A549 (cell line): ENCODE measurements around the gene SPATA13. TPM values are rescaled to one million over a fixed set of nuclear protein-coding genes. Genes with fewer than 3 reads are reported as not detected.

Experiments used
- ATAC-seq, 2 experiments: fragments of 200-7000 bp in 1 of 2; fragments of >200 bp in 1 of 2; cut with Nextera tagmentation in 1 of 2; cut with Tn5 transposase in 1 of 2; 3 replicates each; pipeline versions ENCODE4 v1.8.0 to v1.9.1; 2018 to 2020; ENCODE audit warnings: mild to moderate bottlenecking in 1 of 2, moderate library complexity in 1 of 2
- CTCF ChIA-PET: fragments of 300-600 bp; sonication (Branson Sonifier 250); formaldehyde crosslinking; extraction: SDS; loops from one replicate; lab custom pipeline; 2021; ENCODE audit warnings: antibody characterized with exemption, inconsistent platforms; lab: Yijun Ruan, JAX
- POLR2A ChIA-PET: fragments of 350-600 bp; formaldehyde crosslinking; extraction: SDS; loops from one replicate; lab custom pipeline; 2021; ENCODE audit warnings: antibody characterized with exemption, inconsistent platforms; lab: Yijun Ruan, JAX
- DNase-seq, 2 experiments: peaks; one replicate each; pipeline versions ENCODE4 v3.0.0 to v3.0.0-alpha.2; 2011 to 2016; ENCODE audit warnings: low read depth in 1 of 2, low spot score in 1 of 2
- FAIRE-seq: peaks from 2 replicates; lab custom pipeline; 2011; peaks lifted over from hg19 to GRCh38; lab: Jason Lieb, UNC
- H3K27ac ChIP-seq, 2 experiments: fragments of >200 bp; sonication (Bioruptor Twin); formaldehyde crosslinking; 3 replicates each; pipeline ENCODE4 v1.5.1; 2016 to 2017
- H3K4me1 ChIP-seq: fragments of >200 bp; sonication (Bioruptor Twin); formaldehyde crosslinking; 3 replicates; pipeline ENCODE4 v1.6.1; 2016
- H3K4me2 ChIP-seq: fragments of >200 bp; sonication (Bioruptor Twin); formaldehyde crosslinking; 3 replicates; pipeline ENCODE4 v1.6.1; 2016
- H3K4me3 ChIP-seq: fragments of >200 bp; sonication (Bioruptor Twin); formaldehyde crosslinking; 3 replicates; pipeline ENCODE4 v1.5.1; 2016
- H3K9me3 ChIP-seq: fragments of >200 bp; sonication (Bioruptor Twin); formaldehyde crosslinking; 3 replicates; pipeline ENCODE4 v1.6.1; 2016
- CBX2 ChIP-seq: fragments of 200-600 bp; sonication (generic); IDR thresholded peaks from 2 replicates; pipeline ENCODE4 v1.6.1; 2016; ENCODE audit warnings: low read depth, mild to moderate bottlenecking, borderline replicate concordance
- CEBPB ChIP-seq, 2 experiments: fragments of >200 bp in 1 of 2; sonication (Bioruptor Twin) in 1 of 2; formaldehyde crosslinking in 1 of 2; IDR thresholded peaks; 2 replicates each; pipeline ENCODE4 v1.6.1; 2012 to 2016
- ESRRA ChIP-seq: fragments of 150-350 bp; IDR thresholded peaks from 2 replicates; pipeline ENCODE4 v1.6.1; 2014; ENCODE audit warnings: mild to moderate bottlenecking, low read length, borderline replicate concordance
- FOSB ChIP-seq: fragments of 250-450 bp; sonication (Bioruptor Pico); IDR thresholded peaks from 2 replicates; pipeline ENCODE4 v1.5.0; 2020; ENCODE audit warnings: mild to moderate bottlenecking, moderate library complexity
- FOXS1 ChIP-seq: fragments of 250-450 bp; sonication (Bioruptor Pico); IDR thresholded peaks from 2 replicates; pipeline ENCODE4 v1.5.0; 2020; ENCODE audit warnings: mild to moderate bottlenecking, moderate library complexity
- GATA3 ChIP-seq: IDR thresholded peaks from 2 replicates; pipeline ENCODE4 v1.6.1; 2012; ENCODE audit warnings: borderline replicate concordance
- HDAC2 ChIP-seq: fragments of 200-600 bp; sonication (generic); IDR thresholded peaks from 2 replicates; pipeline ENCODE4 v1.6.1; 2016
- HMGXB4 ChIP-seq: fragments of 250-450 bp; sonication (Bioruptor Pico); IDR thresholded peaks from 2 replicates; pipeline ENCODE4 v1.5.0; 2021; ENCODE audit warnings: mild to moderate bottlenecking, moderate library complexity, borderline replicate concordance
- HOXB13 ChIP-seq: fragments of 250-450 bp; sonication (Bioruptor Pico); IDR thresholded peaks from 2 replicates; pipeline ENCODE4 v1.5.0; 2020; ENCODE audit warnings: low read depth, mild to moderate bottlenecking, moderate library complexity
- HOXB5 ChIP-seq: fragments of 250-450 bp; sonication (Bioruptor Pico); IDR thresholded peaks from 2 replicates; pipeline ENCODE4 v1.5.0; 2020; ENCODE audit warnings: mild to moderate bottlenecking, moderate library complexity
- JUN ChIP-seq, 2 experiments: fragments of >200 bp; sonication (Bioruptor Twin); formaldehyde crosslinking; IDR thresholded peaks; 2 replicates in 1 of 2; 3 replicates in 1 of 2; pipeline ENCODE4 v1.6.1; 2016 to 2017
- JUNB ChIP-seq: fragments of >200 bp; sonication (Bioruptor Twin); formaldehyde crosslinking; IDR thresholded peaks from 2 replicates; pipeline ENCODE4 v1.6.1; 2016
- KDM1A ChIP-seq: fragments of 200-600 bp; sonication (generic); IDR thresholded peaks from 2 replicates; pipeline ENCODE4 v1.6.1; 2016; ENCODE audit warnings: low read depth, mild to moderate bottlenecking
- KDM5A ChIP-seq: fragments of 200-600 bp; sonication (generic); IDR thresholded peaks from 2 replicates; pipeline ENCODE4 v1.6.1; 2016; ENCODE audit warnings: antibody characterized with exemption, mild to moderate bottlenecking
- MAFK ChIP-seq: fragments of 450-650 bp; IDR thresholded peaks from 2 replicates; pipeline ENCODE4 v1.6.1; 2014; ENCODE audit not compliant: partially characterized antibody
- MYC ChIP-seq: IDR thresholded peaks from 2 replicates; pipeline ENCODE4 v1.6.1; 2012; ENCODE audit warnings: mild to moderate bottlenecking, inconsistent platforms, low read length, improper control_type of control experiment, borderline replicate concordance
- NPAS2 ChIP-seq: fragments of 250-450 bp; sonication (Bioruptor Pico); IDR thresholded peaks from 2 replicates; pipeline ENCODE4 v1.8.0; 2022; ENCODE audit warnings: mild to moderate bottlenecking, moderate library complexity, borderline replicate concordance
- NR3C1 ChIP-seq: fragments of >200 bp; sonication (Bioruptor Twin); formaldehyde crosslinking; IDR thresholded peaks from 3 replicates; pipeline ENCODE4 v1.6.1; 2017
- PBX3 ChIP-seq: IDR thresholded peaks from 2 replicates; pipeline ENCODE4 v1.6.1; 2012
- PHF8 ChIP-seq: fragments of 200-600 bp; sonication (generic); IDR thresholded peaks from 2 replicates; pipeline ENCODE4 v1.6.1; 2016; ENCODE audit warnings: low read depth, mild to moderate bottlenecking, antibody characterized with exemption, moderate library complexity, borderline replicate concordance
- POLR2AphosphoS2 ChIP-seq: conservative IDR thresholded peaks from 2 replicates; pipeline ENCODE4 v1.6.1; 2012; ENCODE audit warnings: low read length, improper control_type of control experiment, inconsistent platforms
- RNF2 ChIP-seq: fragments of 200-600 bp; sonication (generic); IDR thresholded peaks from 2 replicates; pipeline ENCODE4 v1.6.1; 2016; ENCODE audit warnings: low read depth, mild to moderate bottlenecking, antibody characterized with exemption, moderate library complexity, borderline replicate concordance
- TFCP2L1 ChIP-seq: fragments of 250-450 bp; sonication (Bioruptor Pico); IDR thresholded peaks from 2 replicates; pipeline ENCODE4 v1.5.0; 2021; ENCODE audit warnings: mild to moderate bottlenecking
- USF2 ChIP-seq: fragments of 450-650 bp; IDR thresholded peaks from 2 replicates; pipeline ENCODE4 v1.6.1; 2014; ENCODE audit warnings: antibody characterized with exemption
- ZC3H11A ChIP-seq: fragments of 450-650 bp; IDR thresholded peaks from 2 replicates; pipeline ENCODE4 v1.6.1; 2014; ENCODE audit warnings: antibody characterized with exemption, mild to moderate bottlenecking
- WGBS: methylation state at CpG from one replicate; pipeline ENCODE4 v1.1.6; 2017; ENCODE audit errors: missing lambda C conversion rate; 5-methylcytosine and 5-hydroxymethylcytosine counted together
- polyA plus RNA-seq, 4 experiments: library from polyadenylated mRNA; depleted of rRNA in 3 of 4; stranded (reverse); fragments of >200 nt; fragmentation: RNase III in 1 of 4; extraction: RNeasy Plus Mini Kit Qiagen cat#74134 plus additional on column Dnase treatment in 1 of 4; gene quantifications; 2 replicates in 3 of 4; 3 replicates in 1 of 4; pipeline ENCODE4 v1.2.3, GENCODE V29; 2011 to 2017
- TF ChIP-seq, protein P1 (sequence below): fragments of 250-450 bp; sonication (Bioruptor Pico); IDR thresholded peaks from 2 replicates; pipeline ENCODE4 v1.5.0; 2020; ENCODE audit warnings: low read depth, mild to moderate bottlenecking, moderate library complexity
- TF ChIP-seq, protein P2 (sequence below): fragments of >200 bp; sonication (Bioruptor Twin); formaldehyde crosslinking; IDR thresholded peaks from 3 replicates; pipeline ENCODE4 v1.6.1; 2016

Gene SPATA13
- polyA plus RNA-seq, 2 of the 4 experiments (the other 2 are of a cell fraction): 3.1 to 6.3 TPM

DNA sequence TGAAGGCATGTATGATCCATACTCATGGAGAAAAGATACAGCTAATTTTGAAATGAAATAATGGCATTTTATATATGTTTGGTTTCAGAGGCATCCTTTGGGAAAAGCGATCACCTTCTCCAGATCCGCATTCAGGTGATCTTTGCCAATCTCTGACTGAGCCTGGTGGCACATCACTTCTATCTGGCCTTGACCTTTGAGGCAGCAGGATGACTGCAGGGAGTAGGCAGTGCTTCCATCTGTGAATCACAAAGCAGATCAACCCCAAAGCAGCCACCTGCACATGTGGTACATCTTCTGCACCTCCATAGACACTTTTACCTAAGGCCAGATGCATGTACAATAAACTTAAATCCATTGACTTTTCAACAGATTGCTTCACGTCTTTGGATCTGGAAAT, 53.4 kb downstream of the SPATA13 start:
- FAIRE-seq: no peak
- Histone ChIP-seq H3K4me2 (no peak overlapping the region), H3K4me1 (peaks cover 32% of the 10 kb centered on the region)
- CTCF ChIA-PET: interaction anchor here (1.5 to 12.1 kb wide), 2 partner anchors 161 to 192 kb away, joined by 5 to 96 read pairs; no protein-coding TSS in a partner anchor
- POLR2A ChIA-PET: no interaction called here
- TF ChIP-seq POLR2AphosphoS2: no peak
- no peak for TF ChIP-seq HDAC2
- TF ChIP-seq MAFK: no peak
- no peak for TF ChIP-seq FOXS1 (CRISPR knock-in tag)
- TF ChIP-seq FOSB (CRISPR knock-in tag): no peak
- TF ChIP-seq KDM1A: no peak
- TF ChIP-seq PHF8: no peak
- TF ChIP-seq, protein P1, sequence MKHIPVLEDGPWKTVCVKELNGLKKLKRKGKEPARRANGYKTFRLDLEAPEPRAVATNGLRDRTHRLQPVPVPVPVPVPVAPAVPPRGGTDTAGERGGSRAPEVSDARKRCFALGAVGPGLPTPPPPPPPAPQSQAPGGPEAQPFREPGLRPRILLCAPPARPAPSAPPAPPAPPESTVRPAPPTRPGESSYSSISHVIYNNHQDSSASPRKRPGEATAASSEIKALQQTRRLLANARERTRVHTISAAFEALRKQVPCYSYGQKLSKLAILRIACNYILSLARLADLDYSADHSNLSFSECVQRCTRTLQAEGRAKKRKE (CRISPR knock-in tag): no peak
- no peak for TF ChIP-seq HOXB5 (CRISPR knock-in tag)
- TF ChIP-seq, all 56 proteins: peak for 0
- no peak overlapping the region for H3K27ac ChIP-seq
- ATAC-seq (no peak), DNase-seq (no peak)
- H3K4me3 ChIP-seq: no peak overlapping the region
- WGBS: 47% methylated on average over 3 of the region's 3 CpGs
- no peaks in the 10 kb centered on the region for H3K9me3 ChIP-seq

- no peak overlapping the region for H3K4me3 ChIP-seq
- no peak for ATAC-seq
- no peak for TF ChIP-seq ZC3H11A
- no peak for TF ChIP-seq GATA3
- no peak for TF ChIP-seq HOXB13
- no peak for TF ChIP-seq CBX2
- no peak for TF ChIP-seq JUN (IDR thresholded peaks at IDR 0.05)
- no peak for TF ChIP-seq USF2
- no peak for TF ChIP-seq MAFK
- TF ChIP-seq MYC: no peak
- no peak for TF ChIP-seq TFCP2L1 (CRISPR knock-in tag)
- TF ChIP-seq JUNB: no peak
- TF ChIP-seq, protein P2, sequence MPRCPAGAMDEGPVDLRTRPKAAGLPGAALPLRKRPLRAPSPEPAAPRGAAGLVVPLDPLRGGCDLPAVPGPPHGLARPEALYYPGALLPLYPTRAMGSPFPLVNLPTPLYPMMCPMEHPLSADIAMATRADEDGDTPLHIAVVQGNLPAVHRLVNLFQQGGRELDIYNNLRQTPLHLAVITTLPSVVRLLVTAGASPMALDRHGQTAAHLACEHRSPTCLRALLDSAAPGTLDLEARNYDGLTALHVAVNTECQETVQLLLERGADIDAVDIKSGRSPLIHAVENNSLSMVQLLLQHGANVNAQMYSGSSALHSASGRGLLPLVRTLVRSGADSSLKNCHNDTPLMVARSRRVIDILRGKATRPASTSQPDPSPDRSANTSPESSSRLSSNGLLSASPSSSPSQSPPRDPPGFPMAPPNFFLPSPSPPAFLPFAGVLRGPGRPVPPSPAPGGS: no peak
- TF ChIP-seq KDM5A: no peak
- no peak for TF ChIP-seq RNF2
- no peak for TF ChIP-seq PBX3
- no peak for TF ChIP-seq NR3C1
- no peak for TF ChIP-seq NPAS2
- no peak for TF ChIP-seq HMGXB4 (CRISPR knock-in tag)
- TF ChIP-seq CEBPB (IDR thresholded peaks at IDR 0.05): no peak
- no peak for TF ChIP-seq POLR2AphosphoS2
- no peak for TF ChIP-seq ESRRA
- peaks cover 37% of the 10 kb centered on the region for H3K4me1 ChIP-seq
- no peak for DNase-seq
- CTCF ChIA-PET: interaction anchor here (1.2 to 12.1 kb wide), 5 partner anchors 14 to 201 kb away, joined by 3 to 96 read pairs (median 5); no protein-coding TSS in a partner anchor
- POLR2A ChIA-PET: no interaction called here
- no peaks in the 10 kb centered on the region for H3K9me3 ChIP-seq
- WGBS: 98% methylated on average over 2 of the region's 2 CpGs
- no peak overlapping the region for H3K4me2 ChIP-seq
- H3K27ac ChIP-seq: no peak overlapping the region
- FAIRE-seq: no peak
These were observed 54.0 kb downstream of the SPATA13 start for GRCh38 chr13:24214528-24214927.
